Kidney glomerular epithelial cell (primary cell): ENCODE results near the gene FSD1L.
"Not testable (repeated sequence)": the region's sequence is repeated elsewhere in the genome, so short reads cannot be mapped to it uniquely, and the experiment has no call there.

Experiments
- DNase-seq: peaks from one replicate; lab custom pipeline; 2025; lab: John Stamatoyannopoulos, UW

Gene FSD1L

GRCh38 chr9:105557804-105558610 is 110.2 kb downstream of the FSD1L start, which contains the start of gene FKTN:
Gene FKTN, plus strand, starts transcription at chr9:105558131. Its CDS starts 16,902 bp downstream, at chr9:105575033.
- DNase-seq: peak; percentile 76

- no peak for DNase-seq
Measured at GRCh38 chr9:105572455-105572854, 124.6 kb downstream of the FSD1L start.

- DNase-seq: not testable (repeated sequence)
Measured at GRCh38 chr9:105579952-105580351, 132.1 kb downstream of the FSD1L start.

- DNase-seq: not testable (repeated sequence)
Measured at GRCh38 chr9:105581550-105581949, 133.7 kb downstream of the FSD1L start.

- no peak for DNase-seq
Measured at GRCh38 chr9:105593145-105593544, 145.3 kb downstream of the FSD1L start.
